Suprapubic skin (tissue), 4 donors: ENCODE data around the gene SNN.

Experiments used
- POLR2A ChIP-seq, 2 donors: fragments of 450-650 bp; IDR thresholded peaks; one replicate each; pipeline ENCODE4 v1.6.1; 2017; ENCODE audit warnings: antibody characterized with exemption in 2 of 2, mild to moderate bottlenecking in 2 of 2, moderate library complexity in 2 of 2
- POLR2AphosphoS5 ChIP-seq, 3 donors: sonication (generic); formaldehyde crosslinking; IDR thresholded peaks; one replicate each; pipeline ENCODE4 v1.6.1; 2017; ENCODE audit warnings: antibody characterized with exemption in 3 of 3
- TF ChIP-seq, protein P1 (sequence below), 2 donors: fragments of 200-600 bp in 1 of 2; fragments of 450-650 bp in 1 of 2; sonication (generic) in 1 of 2; IDR thresholded peaks; one replicate each; pipeline ENCODE4 v1.5.1; 2016 to 2019; ENCODE audit warnings: antibody characterized with exemption in 2 of 2, mild to moderate bottlenecking in 1 of 2, moderate library complexity in 1 of 2

- TF ChIP-seq, protein P1, sequence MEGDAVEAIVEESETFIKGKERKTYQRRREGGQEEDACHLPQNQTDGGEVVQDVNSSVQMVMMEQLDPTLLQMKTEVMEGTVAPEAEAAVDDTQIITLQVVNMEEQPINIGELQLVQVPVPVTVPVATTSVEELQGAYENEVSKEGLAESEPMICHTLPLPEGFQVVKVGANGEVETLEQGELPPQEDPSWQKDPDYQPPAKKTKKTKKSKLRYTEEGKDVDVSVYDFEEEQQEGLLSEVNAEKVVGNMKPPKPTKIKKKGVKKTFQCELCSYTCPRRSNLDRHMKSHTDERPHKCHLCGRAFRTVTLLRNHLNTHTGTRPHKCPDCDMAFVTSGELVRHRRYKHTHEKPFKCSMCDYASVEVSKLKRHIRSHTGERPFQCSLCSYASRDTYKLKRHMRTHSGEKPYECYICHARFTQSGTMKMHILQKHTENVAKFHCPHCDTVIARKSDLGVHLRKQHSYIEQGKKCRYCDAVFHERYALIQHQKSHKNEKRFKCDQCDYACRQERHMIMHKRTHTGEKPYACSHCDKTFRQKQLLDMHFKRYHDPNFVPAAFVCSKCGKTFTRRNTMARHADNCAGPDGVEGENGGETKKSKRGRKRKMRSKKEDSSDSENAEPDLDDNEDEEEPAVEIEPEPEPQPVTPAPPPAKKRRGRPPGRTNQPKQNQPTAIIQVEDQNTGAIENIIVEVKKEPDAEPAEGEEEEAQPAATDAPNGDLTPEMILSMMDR (IDR thresholded peaks at IDR 0.05), result no peak
- TF ChIP-seq POLR2AphosphoS5 (IDR thresholded peaks at IDR 0.05) (no peak), POLR2A (IDR thresholded peaks at IDR 0.05) (no peak)
Measured at GRCh38 chr16:11706180-11706742, 38.0 kb downstream of the SNN start.
